LNCAP (cell line): Measurements from ENCODE around the gene BNIP3.

Experiments used
- CTCF ChIP-seq: fragments of 450-650 bp; IDR thresholded peaks from 2 replicates; pipeline ENCODE4 v1.5.1; 2017; ENCODE audit warnings: mild to moderate bottlenecking

Gene BNIP3, protein sequence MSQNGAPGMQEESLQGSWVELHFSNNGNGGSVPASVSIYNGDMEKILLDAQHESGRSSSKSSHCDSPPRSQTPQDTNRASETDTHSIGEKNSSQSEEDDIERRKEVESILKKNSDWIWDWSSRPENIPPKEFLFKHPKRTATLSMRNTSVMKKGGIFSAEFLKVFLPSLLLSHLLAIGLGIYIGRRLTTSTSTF

GRCh38 chr10:131981429-131982184 lies at the start of gene BNIP3:
TSS of gene BNIP3 (minus strand) at chr10:131981923. CDS start at chr10:131981806, 117 bp downstream.
- TF ChIP-seq CTCF, result no peak

DNA sequence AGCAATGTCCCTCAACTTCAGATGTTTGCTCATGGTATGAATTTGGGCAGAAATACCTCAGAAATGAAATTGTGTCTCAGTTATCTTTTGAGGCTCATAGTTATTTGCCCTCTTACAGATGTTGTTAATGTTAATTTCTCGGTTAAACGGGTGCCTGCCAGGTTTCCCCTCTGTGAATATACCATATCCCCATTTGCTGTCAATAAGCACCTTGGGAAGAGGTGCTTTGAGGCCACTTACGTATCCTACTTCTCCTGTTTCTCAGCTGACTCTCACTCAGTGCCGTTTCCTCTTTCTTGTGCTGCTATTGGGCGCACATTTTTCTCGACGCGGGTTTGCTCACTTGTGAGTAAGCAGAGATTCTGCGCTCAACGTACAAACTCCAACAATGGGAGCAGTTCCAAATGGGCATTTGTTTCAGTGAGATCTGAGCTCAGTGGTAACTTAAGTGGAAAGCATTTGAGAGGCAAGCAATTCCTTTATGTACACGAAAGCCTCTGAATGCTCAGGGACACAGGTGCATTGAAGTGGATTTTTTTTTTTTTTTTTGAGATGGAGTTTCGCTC lies 49.3 kb upstream of the BNIP3 start:
- TF ChIP-seq CTCF, result no peak

DNA sequence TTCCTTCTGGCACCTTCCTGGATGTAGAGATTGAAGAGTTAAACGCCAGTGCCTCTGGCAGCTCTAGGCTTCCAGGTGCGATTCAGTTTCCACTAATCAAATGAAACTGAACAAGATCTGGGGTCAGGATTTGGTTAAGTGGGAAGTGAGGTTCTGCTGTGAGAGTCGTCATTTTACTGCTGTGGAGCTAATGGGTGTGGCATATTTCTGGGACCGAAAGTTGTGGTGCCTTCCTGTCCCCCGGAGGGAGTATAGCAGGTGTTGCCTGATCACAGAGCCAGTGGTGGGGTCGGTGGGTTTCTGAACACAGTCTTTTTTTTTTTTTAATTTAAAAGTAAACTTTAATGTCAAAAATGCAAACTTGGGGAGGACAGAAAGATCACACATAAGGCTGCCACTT lies 47.0 kb upstream of the BNIP3 start:
- TF ChIP-seq CTCF, result no peak

GRCh38 chr10:132027423-132027983 lies 45.8 kb upstream of the BNIP3 start:
- no peak for TF ChIP-seq CTCF

DNA sequence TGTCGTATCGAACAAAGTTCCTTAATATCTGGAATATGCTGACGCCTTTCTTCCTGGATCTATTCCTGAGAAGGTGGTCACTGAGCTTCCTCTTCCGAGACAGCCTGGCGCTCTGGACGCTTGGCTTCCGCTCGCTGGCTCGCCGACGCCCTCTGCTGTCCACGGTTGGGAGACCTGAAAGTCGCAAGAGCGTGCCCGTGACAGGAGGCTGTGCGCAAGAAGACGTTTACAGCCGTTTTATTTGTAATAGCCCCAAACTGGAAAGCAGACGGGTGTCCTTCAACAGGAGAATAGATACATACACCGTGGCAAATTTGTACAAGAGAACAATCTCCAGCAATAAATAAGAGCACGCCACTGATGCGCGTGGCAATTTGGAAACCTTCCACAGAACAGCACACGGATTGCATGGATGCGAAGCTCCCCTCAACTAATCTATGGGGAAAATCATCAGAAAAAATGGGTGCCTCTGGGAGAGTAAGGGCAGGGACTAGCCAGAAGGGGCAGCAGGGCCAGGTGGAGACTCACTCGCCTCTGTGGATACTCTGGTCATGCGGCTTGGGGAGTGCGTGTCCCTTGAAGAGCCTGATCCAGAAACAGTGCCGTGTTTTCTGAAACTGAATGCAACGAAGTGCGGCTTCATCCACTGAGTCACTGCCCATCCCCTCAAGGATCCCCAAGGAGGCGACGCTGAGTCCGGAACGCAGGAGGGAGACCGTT lies 41.5 kb upstream of the BNIP3 start:
- TF ChIP-seq CTCF, result peak; percentile 94

GRCh38 chr10:132022241-132022640 lies 40.5 kb upstream of the BNIP3 start:
- TF ChIP-seq CTCF, result no peak

DNA sequence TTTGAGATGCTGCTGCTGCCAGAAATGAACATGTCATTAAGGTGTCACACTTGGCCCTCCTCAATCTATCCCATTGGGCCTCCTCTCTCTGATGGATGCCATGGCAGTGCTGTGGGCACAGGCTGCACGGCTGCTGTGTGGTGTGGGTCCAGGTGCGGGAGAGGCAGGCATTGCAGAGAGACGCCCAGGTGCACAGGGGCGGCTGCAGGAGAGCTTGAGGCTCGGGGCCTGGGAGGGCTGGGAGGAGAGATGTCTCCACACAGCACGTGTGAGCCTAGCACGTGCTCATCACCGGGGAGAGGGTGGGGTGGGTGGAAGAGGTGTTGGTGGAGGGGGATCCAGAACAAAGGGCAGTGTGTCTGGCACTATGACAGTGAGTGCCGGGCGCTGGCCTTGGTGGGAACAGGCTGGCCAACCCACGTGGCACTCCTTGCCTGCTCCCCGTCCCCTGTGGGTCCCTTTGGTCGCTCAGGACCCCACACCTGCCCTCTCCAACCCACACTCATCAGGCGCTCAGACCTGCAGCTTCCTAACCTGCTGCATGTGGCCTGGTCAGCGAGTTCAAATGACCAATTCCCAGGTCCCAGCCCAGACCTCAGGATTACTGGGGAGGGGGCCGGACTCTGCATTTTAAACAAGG lies 39.9 kb upstream of the BNIP3 start:
- no peak for TF ChIP-seq CTCF
